GM18907 (cell line): ENCODE results near the gene AEBP2.

ENCODE experiments used
- ATAC-seq: cut with Tn5 transposase; IDR thresholded peaks from one replicate; pipeline ENCODE4 v1.9.1; 2021; ENCODE audit warnings: mild to moderate bottlenecking, moderate library complexity; ENCODE audit not compliant: unreplicated experiment

The AEBP2 gene

GRCh38 chr12:19496219-19496878, 57.1 kb downstream of the AEBP2 start:
- no peak for ATAC-seq

DNA sequence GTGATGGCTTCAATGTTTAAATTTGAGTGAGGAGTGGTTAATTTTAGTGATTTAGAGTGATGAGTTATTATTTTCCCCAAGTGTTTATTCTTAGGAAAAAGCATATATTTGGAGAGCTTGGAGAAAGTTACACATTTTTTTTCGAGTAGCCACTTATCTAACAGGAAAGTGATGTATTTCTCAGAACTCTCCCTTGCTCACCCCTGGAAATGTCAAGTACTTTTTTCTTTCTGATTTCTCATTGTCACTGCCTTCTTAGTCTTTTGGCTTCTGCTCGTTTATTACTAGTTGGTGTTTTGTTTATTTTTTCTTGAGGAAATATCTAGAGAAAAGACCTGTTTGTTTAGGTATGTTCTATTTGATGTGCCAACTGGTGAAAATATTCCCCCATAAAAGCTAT, 58.8 kb downstream of the AEBP2 start:
- ATAC-seq = no peak

- ATAC-seq = no peak
These were observed 59.7 kb downstream of the AEBP2 start for GRCh38 chr12:19499030-19499429.

- no peak for ATAC-seq
These were observed 67.2 kb downstream of the AEBP2 start for GRCh38 chr12:19506497-19506896.

DNA sequence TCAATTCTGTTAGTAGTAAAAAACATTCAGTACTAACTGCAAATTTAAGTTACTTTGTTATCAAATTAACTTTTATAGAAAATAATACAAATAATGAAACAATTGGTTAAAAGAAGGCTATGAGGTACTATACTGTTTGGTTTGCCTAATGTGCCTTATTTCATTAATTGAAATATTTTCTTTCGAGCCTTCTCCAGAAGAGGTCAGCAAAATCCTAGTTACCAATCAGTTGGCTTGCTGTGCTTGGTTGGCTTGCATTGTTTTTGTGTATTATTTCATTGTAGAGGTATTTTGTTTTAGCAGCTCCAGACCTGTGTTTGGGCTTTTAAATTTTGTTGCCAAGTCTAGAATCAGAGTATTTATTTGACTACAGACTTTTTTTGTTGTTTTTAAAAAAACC, 68.5 kb downstream of the AEBP2 start:
- no peak for ATAC-seq

- ATAC-seq = no peak
These were observed 71.2 kb downstream of the AEBP2 start for GRCh38 chr12:19510461-19510860.

- no peak for ATAC-seq
These were observed 75.9 kb downstream of the AEBP2 start for GRCh38 chr12:19515179-19515578.

DNA sequence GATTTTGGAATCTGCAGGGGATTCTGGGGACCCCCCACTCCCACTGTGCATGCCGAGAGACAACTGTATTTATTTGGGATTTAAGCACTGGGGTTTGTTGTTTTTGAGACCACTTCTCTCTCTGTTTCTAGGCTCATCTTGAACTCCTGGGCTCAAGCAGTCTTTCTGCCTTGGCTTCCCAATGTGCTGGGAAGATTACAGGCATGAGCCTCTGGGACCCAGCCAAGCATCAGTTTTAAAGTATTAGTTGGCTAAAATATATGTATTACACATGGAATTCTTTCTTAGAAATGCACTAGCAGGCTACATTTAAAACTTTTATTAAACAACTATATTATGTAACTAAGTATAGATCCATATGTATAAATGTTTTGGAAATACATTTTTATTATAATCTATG, 78.3 kb downstream of the AEBP2 start:
- ATAC-seq = no peak

DNA sequence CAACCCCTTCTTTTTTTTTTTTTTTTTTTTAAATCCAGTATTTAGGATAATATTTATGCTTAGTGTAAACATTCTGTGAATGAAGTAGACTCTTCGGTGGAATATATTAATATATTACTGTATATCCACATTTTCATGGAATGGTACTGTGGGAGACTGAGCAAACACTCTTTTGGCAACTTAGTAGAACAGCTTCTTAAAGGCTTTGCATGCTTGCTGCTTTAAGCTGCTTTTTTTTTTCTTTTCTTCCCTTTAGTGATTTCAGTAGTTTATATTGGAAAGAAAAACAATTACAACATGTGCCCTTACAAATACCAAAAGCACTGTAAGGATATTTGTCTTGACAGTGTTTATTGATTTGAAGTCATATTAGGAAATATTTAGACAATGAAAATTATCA, 78.9 kb downstream of the AEBP2 start:
- ATAC-seq = no peak

DNA sequence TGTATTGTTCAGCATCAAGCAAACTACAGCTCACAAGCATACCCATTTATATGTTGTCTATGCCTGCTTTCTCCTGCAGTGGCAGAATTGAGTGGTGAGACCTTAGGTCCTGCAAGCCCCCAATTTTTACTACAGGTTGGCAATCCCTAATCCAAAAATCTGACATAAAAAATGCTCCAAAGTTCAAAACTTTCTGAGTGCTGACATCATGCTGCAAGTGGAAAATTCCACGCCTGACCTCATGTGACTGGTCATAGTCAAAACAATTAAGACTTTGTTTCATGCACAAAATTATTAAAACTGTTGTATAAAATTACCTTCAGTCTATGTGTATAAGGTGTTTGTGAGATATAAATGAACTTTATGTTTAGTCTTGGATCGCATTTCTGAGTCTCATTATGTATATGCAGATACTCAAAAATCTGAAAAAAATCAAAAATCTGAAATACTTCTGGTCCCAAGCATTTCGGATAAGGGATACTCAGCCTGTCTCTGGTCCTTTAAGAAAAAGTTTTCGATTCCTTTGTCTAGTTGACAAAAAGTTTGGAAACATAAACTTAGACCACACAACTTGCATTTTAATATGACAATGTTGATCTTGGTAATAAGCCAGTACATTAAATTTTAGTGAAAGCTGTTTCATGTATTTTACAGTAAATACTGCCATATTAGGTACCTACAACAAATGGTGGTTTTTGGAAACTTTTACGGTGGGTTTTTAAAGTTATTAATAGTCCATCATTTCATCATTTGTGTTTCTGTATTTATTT, 81.5 kb downstream of the AEBP2 start:
- no peak for ATAC-seq

GRCh38 chr12:19525274-19525673, 86.0 kb downstream of the AEBP2 start:
- no peak for ATAC-seq

DNA sequence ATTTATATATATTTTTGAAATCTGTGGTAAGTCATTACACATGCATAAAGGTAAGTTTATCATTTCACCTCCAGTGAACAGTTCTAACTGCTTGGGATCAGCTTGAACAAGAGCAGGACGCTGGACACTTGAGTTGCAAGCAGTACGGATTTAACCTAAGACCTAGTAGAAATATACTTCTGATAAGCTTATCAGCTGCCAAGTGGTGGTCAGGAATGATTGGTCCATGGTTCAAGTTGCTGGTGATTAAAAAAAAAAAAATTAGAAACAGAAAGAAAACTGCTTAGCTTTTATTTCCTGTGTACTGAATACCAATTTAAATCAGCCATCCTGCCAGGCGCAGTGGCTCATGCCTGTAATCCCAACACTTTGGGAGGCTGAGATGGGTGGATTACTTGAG, 88.6 kb downstream of the AEBP2 start:
- ATAC-seq = no peak

GRCh38 chr12:19528750-19529149, 89.5 kb downstream of the AEBP2 start:
- ATAC-seq = no peak

DNA sequence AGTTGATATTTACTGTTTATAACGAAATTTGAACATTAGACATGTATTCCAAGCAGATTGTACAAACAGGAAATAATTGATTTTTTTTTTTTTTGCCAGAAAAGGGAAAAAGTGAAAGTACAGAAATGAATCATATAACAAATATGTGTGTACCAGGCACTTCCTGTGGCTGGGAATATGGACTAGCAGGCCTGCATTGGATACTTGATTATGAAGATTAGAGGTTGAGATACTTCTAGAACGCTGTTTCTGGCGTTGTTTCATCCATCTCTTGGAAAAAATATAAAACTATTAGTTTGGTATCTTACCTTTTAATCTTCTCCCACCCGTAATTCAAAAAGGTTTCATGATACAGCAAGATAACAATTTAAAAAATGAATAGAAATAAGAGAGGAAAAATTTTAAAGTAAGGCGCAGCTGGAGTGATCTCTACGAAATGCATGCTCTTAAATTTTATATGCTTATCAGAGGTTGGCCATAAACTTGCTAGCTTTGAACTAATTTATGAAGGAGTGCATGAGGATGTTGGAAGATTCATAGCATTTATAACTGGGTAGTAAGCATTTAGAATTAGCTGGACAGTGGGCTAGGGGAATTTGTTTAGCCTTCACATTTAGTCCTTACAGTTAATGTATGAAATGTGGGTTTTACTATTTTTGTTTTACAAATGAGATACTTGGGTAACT, 90.8 kb downstream of the AEBP2 start:
- ATAC-seq = no peak

DNA sequence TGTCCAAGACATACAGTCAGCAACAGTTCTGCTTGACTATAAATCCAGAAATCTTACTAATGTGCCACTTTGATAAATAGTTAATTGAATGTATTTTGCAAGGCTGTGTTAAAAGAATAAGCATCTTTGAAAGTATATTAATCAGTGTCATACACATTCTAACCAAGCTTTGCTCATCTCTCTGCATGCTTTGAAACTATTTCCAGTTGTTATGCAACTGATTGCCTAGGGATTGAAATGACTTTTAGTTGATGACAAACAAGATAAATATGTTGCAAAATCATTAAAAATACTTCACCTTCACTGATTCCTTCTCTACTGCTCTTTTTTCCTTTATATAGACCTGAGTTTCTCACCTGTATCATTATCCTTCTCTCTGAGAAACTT, 91.3 kb downstream of the AEBP2 start:
- no peak for ATAC-seq

- no peak for ATAC-seq
These were observed 94.3 kb downstream of the AEBP2 start for GRCh38 chr12:19533567-19533966.

DNA sequence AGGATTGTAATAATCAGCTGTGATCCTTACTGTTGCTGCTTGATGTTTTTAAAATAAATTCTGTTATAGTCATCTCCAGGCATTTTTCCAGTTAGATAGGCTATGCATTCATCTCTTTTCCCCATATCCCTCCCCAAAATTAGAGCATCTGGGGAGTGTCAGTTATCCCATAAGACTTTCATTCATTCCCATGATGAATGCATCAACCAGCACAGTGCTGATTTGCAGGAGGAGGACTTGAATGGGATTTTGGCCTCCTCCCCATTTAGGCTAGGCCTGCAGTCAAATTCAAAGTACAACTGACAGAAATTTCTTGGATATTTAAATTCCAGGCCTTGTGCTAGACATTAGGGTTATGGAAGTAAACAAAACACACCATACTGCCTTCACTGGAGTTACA, 99.8 kb downstream of the AEBP2 start:
- no peak for ATAC-seq

DNA sequence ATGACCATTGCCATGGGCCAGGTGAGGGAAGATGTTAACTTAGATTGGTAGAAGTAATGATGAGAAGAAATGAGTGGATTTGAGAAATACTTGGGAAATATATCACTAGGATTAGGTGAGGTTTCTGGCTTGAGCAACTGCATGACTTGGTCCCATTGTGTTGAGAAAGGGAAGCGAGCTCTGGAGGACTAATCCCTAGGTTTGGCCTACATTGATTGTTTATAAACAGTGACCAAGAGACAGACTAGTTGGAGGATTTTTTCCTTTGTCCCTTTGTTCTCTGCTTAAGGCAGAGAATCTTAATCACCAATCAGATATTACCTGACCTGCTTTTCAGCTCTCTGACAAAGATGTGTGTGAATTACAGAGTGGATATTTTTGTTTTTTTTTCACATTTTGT, 100.5 kb downstream of the AEBP2 start:
- no peak for ATAC-seq

GRCh38 chr12:19542606-19543005, 103.3 kb downstream of the AEBP2 start:
- no peak for ATAC-seq

DNA sequence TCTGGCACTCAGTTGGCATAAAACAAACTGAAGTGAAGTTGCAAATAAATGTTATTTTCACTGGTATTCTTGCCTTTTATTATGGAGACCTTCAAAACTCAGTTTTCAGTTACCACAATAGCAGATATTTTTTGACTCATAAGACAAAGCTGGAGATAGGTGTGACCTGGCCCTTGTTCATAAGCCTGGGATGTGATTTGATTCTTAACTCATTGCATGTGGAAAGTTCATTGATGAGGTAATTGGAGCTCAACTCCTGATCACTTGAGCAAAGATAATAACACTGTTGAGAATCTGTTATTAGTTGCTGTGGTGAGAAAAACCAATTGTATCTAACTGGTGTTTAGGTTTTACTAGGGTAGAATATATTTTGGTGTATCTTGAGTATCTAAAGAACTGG, 105.1 kb downstream of the AEBP2 start:
- no peak for ATAC-seq

DNA sequence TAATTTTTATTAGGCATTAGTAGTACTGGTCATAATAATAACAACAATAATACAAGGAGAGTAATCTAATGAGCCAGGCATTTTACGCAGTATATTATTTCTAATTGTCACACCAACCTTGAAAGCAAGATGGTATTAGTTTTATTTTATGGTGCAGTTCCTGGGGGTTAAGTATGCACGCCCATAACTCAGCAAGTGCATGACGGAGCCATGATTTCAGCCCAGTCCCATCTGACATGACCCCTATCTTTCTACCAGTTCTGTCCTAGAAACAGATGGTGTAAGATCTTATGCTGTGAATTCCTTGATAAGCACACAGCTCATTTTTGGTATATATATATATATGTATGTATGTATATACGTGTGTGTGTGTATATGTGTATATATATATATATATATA, 106.0 kb downstream of the AEBP2 start:
- ATAC-seq = no peak

GRCh38 chr12:19546027-19546426, 106.7 kb downstream of the AEBP2 start:
- no peak for ATAC-seq
